Endothelial cell of umbilical vein (primary cell): ENCODE data around the gene LRFN5.

Experiments used
- EZH2 ChIP-seq: IDR thresholded peaks from 2 replicates; pipeline ENCODE4 v1.6.1; 2012; ENCODE audit warnings: borderline replicate concordance, low read depth, mild to moderate bottlenecking, moderate library complexity, low read length, inconsistent platforms; ENCODE audit not compliant: severe bottlenecking
- FOS ChIP-seq: IDR thresholded peaks from 2 replicates; pipeline ENCODE4 v1.6.1; 2011; ENCODE audit warnings: mild to moderate bottlenecking, low read length, moderate library complexity, borderline replicate concordance; ENCODE audit not compliant: insufficient read depth
- JUN ChIP-seq: IDR thresholded peaks from 2 replicates; pipeline ENCODE4 v1.6.1; 2011; ENCODE audit warnings: borderline replicate concordance, low read depth; ENCODE audit not compliant: insufficient read length, insufficient read depth
- POLR2A ChIP-seq: IDR thresholded peaks from 2 replicates; pipeline ENCODE4 v1.6.1; 2012; ENCODE audit warnings: low read depth, mild to moderate bottlenecking, control low read depth, low read length
- POLR2AphosphoS5 ChIP-seq: IDR thresholded peaks from 2 replicates; pipeline ENCODE4 v1.6.1; 2012; ENCODE audit warnings: low read depth, mild to moderate bottlenecking, control low read depth, low read length, moderate library complexity; ENCODE audit not compliant: insufficient read depth
- TF ChIP-seq, protein P1 (sequence below), 2 donors: IDR thresholded peaks; 1 replicate in 1 of 2; 2 replicates in 1 of 2; pipeline ENCODE4 v1.5.1; 2011; ENCODE audit warnings: low read length in 2 of 2, mild to moderate bottlenecking in 2 of 2, moderate library complexity in 2 of 2, control low read depth in 1 of 2, inconsistent platforms in 1 of 2, low read depth in 1 of 2; ENCODE audit not compliant: insufficient read depth in 1 of 2; ENCODE audit errors: extremely low read depth in 1 of 2
- TF ChIP-seq, protein P2 (sequence below): IDR thresholded peaks from 2 replicates; pipeline ENCODE4 v1.6.1; 2011; ENCODE audit not compliant: insufficient read depth, insufficient read length

GRCh38 chr14:41634286-41634685, 27.6 kb downstream of the LRFN5 start:
- TF ChIP-seq, protein P1, sequence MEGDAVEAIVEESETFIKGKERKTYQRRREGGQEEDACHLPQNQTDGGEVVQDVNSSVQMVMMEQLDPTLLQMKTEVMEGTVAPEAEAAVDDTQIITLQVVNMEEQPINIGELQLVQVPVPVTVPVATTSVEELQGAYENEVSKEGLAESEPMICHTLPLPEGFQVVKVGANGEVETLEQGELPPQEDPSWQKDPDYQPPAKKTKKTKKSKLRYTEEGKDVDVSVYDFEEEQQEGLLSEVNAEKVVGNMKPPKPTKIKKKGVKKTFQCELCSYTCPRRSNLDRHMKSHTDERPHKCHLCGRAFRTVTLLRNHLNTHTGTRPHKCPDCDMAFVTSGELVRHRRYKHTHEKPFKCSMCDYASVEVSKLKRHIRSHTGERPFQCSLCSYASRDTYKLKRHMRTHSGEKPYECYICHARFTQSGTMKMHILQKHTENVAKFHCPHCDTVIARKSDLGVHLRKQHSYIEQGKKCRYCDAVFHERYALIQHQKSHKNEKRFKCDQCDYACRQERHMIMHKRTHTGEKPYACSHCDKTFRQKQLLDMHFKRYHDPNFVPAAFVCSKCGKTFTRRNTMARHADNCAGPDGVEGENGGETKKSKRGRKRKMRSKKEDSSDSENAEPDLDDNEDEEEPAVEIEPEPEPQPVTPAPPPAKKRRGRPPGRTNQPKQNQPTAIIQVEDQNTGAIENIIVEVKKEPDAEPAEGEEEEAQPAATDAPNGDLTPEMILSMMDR (IDR thresholded peaks at IDR 0.05; ENCODE audit: extremely low read depth in 1 of 2, insufficient read depth in 1 of 2, low read depth in 1 of 2, low read length in 2 of 2), result no peak
- TF ChIP-seq POLR2A, result no peak
- TF ChIP-seq, protein P2, sequence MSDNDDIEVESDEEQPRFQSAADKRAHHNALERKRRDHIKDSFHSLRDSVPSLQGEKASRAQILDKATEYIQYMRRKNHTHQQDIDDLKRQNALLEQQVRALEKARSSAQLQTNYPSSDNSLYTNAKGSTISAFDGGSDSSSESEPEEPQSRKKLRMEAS, result no peak
- TF ChIP-seq EZH2, result no peak
- no peak for TF ChIP-seq FOS
- TF ChIP-seq JUN, result no peak
- no peak for TF ChIP-seq POLR2AphosphoS5
